Measurements from ENCODE around the gene AHCY. TPM values are rescaled to one million over a fixed set of nuclear protein-coding genes. Genes with fewer than 3 reads are reported as not detected.
"Not testable (repeated sequence)": the region's sequence is repeated elsewhere in the genome, so short reads cannot be mapped to it uniquely, and the experiment has no call there.

Gene AHCY
- total and polyA plus RNA-seq, 8 donors, result 89.1 to 121 (median 118) TPM

DNA sequence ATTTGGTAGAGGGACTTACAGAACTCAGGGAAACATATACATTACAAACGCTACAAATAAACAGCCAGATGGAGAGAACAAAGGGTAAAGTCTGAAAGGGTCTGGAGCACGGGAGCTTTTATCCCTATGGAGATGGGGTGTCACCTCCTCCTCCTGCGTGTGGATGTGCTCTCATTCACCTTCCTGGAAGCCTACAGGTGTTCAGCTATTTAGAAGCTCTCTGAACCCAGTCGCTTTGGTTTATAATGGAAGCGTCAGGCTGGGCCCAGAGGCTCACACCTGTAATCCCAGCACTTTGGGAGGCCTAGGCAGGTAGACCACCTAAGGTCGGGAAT is 42.2 kb upstream of the AHCY start:
- Histone ChIP-seq H3K27me3 (no peaks in the 10 kb centered on the region), H3K36me3 (no peaks in the 10 kb centered on the region), H3K9me3 (no peaks in the 10 kb centered on the region), H3K4me3 (no peak overlapping the region), H3K27ac (no peak overlapping the region), H3K4me1 (no peaks in the 10 kb centered on the region)
- intact Hi-C loops (cut with DNase I), result no loop called here
- no peak for DNase-seq
- no peak for TF ChIP-seq CTCF (IDR thresholded peaks at IDR 0.05)
- ATAC-seq, result no peak

DNA sequence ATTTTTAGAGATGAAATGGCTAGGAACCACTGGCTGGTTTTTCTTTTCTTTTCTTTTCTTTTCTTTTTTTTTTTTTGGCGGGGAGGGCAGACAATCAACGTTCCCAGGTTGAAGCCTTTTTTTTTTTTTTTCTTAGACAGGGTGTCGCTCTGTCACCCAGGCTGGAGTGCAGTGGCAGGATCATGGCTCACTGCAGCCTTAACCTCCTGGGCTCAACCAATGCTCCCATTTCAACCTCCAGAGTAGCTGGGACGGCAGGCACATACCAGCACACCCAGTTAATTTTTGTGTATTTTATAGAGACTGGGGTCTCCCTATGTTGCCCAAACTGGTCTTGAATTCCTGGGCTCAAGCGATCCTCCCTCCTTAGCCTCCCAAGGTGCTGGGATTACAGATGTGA is 41.1 kb upstream of the AHCY start:
- H3K9me3 ChIP-seq, result no peaks in the 10 kb centered on the region

GRCh38 chr20:34343458-34344211 is 40.5 kb upstream of the AHCY start:
- intact Hi-C loops (cut with DNase I), result no loop called here
- Histone ChIP-seq H3K27me3 (no peaks in the 10 kb centered on the region), H3K27ac (no peak overlapping the region), H3K4me1 (no peaks in the 10 kb centered on the region), H3K36me3 (no peaks in the 10 kb centered on the region), H3K4me3 (no peak overlapping the region), H3K9me3 (no peaks in the 10 kb centered on the region)
- TF ChIP-seq CTCF (IDR thresholded peaks at IDR 0.05), result no peak
- DNase-seq (no peak), ATAC-seq (no peak)

More for the DNA sequence above, 41.1 kb upstream of the AHCY start:
- no peaks in the 10 kb centered on the region for H3K27me3 ChIP-seq
- no peak for DNase-seq
- no peak overlapping the region for H3K4me3 ChIP-seq
- ATAC-seq, result no peak
- no peak for TF ChIP-seq CTCF (IDR thresholded peaks at IDR 0.05)
- H3K4me1 ChIP-seq, result no peaks in the 10 kb centered on the region
- no peak overlapping the region for H3K27ac ChIP-seq
- H3K36me3 ChIP-seq, result no peaks in the 10 kb centered on the region
- intact Hi-C loops (cut with DNase I), result no loop called here

- DNase-seq; ATAC-seq; H3K4me1 ChIP-seq; H3K27me3 ChIP-seq; intact Hi-C loops (cut with DNase I); H3K27ac ChIP-seq; H3K9me3 ChIP-seq; H3K36me3 ChIP-seq; H3K4me3 ChIP-seq: not testable (repeated sequence)
Measured at GRCh38 chr20:34341199-34341598, 38.0 kb upstream of the AHCY start.

- intact Hi-C loops (cut with DNase I); ATAC-seq; H3K27ac ChIP-seq: not testable (repeated sequence)
Measured at GRCh38 chr20:34340726-34341125, 37.6 kb upstream of the AHCY start.

DNA sequence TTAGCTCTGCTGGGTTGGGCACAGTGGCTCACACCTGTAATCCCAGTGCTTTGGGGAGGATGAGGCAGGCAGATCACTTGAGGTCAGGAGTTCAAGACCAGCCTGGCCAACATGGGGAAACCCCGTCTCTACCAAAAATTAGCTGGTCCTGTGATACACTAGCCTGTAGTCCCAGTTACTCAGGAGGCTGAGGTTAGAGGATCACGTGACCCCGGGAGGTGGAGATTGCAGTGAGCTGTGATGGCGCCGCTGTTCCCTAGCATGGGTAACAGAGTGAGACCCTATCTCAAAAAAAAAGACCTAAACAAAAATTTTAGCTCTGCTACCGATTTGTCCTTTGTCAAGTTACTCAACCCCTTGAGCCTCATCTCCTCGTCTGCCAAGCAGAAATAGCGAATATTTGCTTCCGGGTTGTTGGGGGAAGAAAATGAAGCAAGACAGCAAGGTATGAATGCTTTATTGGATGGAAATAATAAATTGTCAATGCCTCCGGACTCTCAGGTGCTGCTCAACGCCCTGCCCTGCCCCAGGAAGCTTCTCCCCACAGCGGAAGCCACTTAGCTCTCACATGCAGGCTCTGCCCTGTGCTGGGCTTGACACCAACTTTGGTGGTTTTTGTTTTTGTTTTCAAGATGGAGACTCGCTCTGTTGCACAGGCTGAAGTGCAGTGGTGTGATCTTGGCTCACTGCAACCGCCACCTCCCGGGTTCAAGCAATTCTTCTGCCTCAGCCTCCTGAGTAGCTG is 35.0 kb upstream of the AHCY start:
- H3K36me3 ChIP-seq, result no peaks in the 10 kb centered on the region
- intact Hi-C loops (cut with DNase I), result no loop called here
- no peak overlapping the region for H3K4me3 ChIP-seq
- no peaks in the 10 kb centered on the region for H3K27me3 ChIP-seq
- no peaks in the 10 kb centered on the region for H3K4me1 ChIP-seq
- no peaks in the 10 kb centered on the region for H3K9me3 ChIP-seq
- TF ChIP-seq CTCF (IDR thresholded peaks at IDR 0.05), result no peak
- H3K27ac ChIP-seq, result no peak overlapping the region
- no peak for ATAC-seq
- DNase-seq, result no peak

More at GRCh38 chr20:34340726-34341125, 37.6 kb upstream of the AHCY start:
- H3K4me1 ChIP-seq, H3K9me3 ChIP-seq, DNase-seq, H3K4me3 ChIP-seq, H3K27me3 ChIP-seq, H3K36me3 ChIP-seq: not testable (repeated sequence)

Measured in left lung (tissue), 10 donors.